Left ventricle myocardium inferior (tissue), 1 donor: ENCODE results near the gene PLA2G2E. TPM values are rescaled to one million over a fixed set of nuclear protein-coding genes. Genes with fewer than 3 reads are reported as not detected.

Source experiments
- DNase-seq: peaks from one replicate; pipeline ENCODE4 v3.0.0-alpha.2; 2020
- H3K27ac ChIP-seq: fragments of 200-600 bp; replicated peaks from 2 replicates; pipeline ENCODE4 v1.8.0; 2021
- H3K27me3 ChIP-seq: fragments of 200-600 bp; 2 replicates; pipeline ENCODE4 v1.8.0; 2021; ENCODE audit warnings: low read depth
- H3K36me3 ChIP-seq: fragments of 200-600 bp; 2 replicates; pipeline ENCODE4 v1.8.0; 2021
- H3K4me1 ChIP-seq: fragments of 200-600 bp; 2 replicates; pipeline ENCODE4 v1.8.0; 2021
- H3K4me3 ChIP-seq: fragments of 200-600 bp; 2 replicates; pipeline ENCODE4 v1.8.0; 2021; ENCODE audit warnings: mild to moderate bottlenecking, moderate library complexity
- H3K9me3 ChIP-seq: fragments of 200-600 bp; replicated peaks from 2 replicates; pipeline ENCODE4 v1.8.0; 2021
- intact Hi-C: fragments of 100-400 bp; cut with micrococcal nuclease; formaldehyde crosslinking; loops from one replicate; pipeline ENCODE4 v1.11.0; 2022
- long read RNA-seq: library from polyadenylated mRNA; unstranded; transcript quantifications from one replicate; pipeline ENCODE4 v2.0.0, GENCODE V29; 2021
- total RNA-seq: library from RNA; stranded (reverse); fragmentation: NEBNext Ultra II Directional; extraction: Animal tissue kit (Norgen Biotek cat#: 25700); gene quantifications from one replicate; pipeline ENCODE4 v1.2.1, GENCODE V29; 2021
- TF ChIP-seq, protein P1 (sequence below): fragments of 200-600 bp; IDR thresholded peaks from 2 replicates; pipeline ENCODE4 v1.8.0; 2021; ENCODE audit warnings: antibody characterized with exemption, mild to moderate bottlenecking, borderline replicate concordance
- donor health status: DM: no; HTN: yes; CAD: no; lungs with severe emphysema.

Gene PLA2G2E
- total RNA-seq = not detected
- long read RNA-seq = 0 reads

- H3K27me3 ChIP-seq = peaks cover 26% of the 10 kb centered on the region
- no peak within 1 kb of the TSS for H3K4me3 ChIP-seq
- intact Hi-C loops = no loop called here
- H3K36me3 ChIP-seq = no peaks in the 10 kb centered on the region
- H3K4me1 ChIP-seq = peaks cover 8% of the 10 kb centered on the region
- no peak for DNase-seq
- TF ChIP-seq, protein P1, sequence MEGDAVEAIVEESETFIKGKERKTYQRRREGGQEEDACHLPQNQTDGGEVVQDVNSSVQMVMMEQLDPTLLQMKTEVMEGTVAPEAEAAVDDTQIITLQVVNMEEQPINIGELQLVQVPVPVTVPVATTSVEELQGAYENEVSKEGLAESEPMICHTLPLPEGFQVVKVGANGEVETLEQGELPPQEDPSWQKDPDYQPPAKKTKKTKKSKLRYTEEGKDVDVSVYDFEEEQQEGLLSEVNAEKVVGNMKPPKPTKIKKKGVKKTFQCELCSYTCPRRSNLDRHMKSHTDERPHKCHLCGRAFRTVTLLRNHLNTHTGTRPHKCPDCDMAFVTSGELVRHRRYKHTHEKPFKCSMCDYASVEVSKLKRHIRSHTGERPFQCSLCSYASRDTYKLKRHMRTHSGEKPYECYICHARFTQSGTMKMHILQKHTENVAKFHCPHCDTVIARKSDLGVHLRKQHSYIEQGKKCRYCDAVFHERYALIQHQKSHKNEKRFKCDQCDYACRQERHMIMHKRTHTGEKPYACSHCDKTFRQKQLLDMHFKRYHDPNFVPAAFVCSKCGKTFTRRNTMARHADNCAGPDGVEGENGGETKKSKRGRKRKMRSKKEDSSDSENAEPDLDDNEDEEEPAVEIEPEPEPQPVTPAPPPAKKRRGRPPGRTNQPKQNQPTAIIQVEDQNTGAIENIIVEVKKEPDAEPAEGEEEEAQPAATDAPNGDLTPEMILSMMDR = no peak
- no peaks in the 10 kb centered on the region for H3K9me3 ChIP-seq
- H3K27ac ChIP-seq = no peak within 1 kb of the TSS
Observed at GRCh38 chr1:19923137-19923952, at the start of gene PLA2G2E. TSS of gene PLA2G2E (minus strand) at chr1:19923617. CDS start at chr1:19923559, 58 bp downstream.

DNA sequence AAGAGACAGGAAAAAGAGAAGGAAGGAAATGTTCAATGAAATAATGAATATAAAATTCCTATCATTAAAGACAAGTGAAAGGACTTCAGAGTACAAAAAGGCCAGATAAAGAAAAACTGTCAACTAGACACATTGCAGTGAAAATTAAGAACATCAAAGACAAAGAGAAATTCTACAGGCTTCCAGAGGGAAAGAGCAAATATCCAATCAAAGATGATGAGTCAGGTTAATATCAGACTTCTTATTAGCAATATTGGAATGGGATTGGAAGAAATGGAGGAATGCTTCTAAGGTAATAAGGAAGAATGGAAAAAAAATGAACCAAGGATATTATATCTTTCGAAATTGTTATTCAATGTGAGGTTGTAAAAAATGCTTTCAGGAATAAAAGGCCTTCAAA, 48.2 kb upstream of the PLA2G2E start:
- Histone ChIP-seq H3K27me3 (peaks cover 38% of the 10 kb centered on the region), H3K9me3 (no peaks in the 10 kb centered on the region), H3K4me3 (no peak overlapping the region), H3K36me3 (no peaks in the 10 kb centered on the region), H3K27ac (peak overlapping the region; percentile 89), H3K4me1 (peaks cover 42% of the 10 kb centered on the region)
- TF ChIP-seq, protein P1 = no peak
- intact Hi-C loops = loop anchor here (10.0 kb wide), 1 partner anchor 123 kb away; no protein-coding TSS in a partner anchor
- DNase-seq = no peak

- H3K9me3 ChIP-seq = no peaks in the 10 kb centered on the region
- DNase-seq = no peak
- TF ChIP-seq, protein P1 = no peak
- H3K4me3 ChIP-seq = no peak overlapping the region
- H3K4me1 ChIP-seq = peaks cover 26% of the 10 kb centered on the region
- peaks cover 38% of the 10 kb centered on the region for H3K27me3 ChIP-seq
- intact Hi-C loops = loop anchor here (10.0 kb wide), 1 partner anchor 125 kb away; no protein-coding TSS in a partner anchor
- H3K36me3 ChIP-seq = no peaks in the 10 kb centered on the region
- H3K27ac ChIP-seq = peak overlapping the region; percentile 89
Observed at GRCh38 chr1:19969898-19970660, 46.7 kb upstream of the PLA2G2E start.

DNA sequence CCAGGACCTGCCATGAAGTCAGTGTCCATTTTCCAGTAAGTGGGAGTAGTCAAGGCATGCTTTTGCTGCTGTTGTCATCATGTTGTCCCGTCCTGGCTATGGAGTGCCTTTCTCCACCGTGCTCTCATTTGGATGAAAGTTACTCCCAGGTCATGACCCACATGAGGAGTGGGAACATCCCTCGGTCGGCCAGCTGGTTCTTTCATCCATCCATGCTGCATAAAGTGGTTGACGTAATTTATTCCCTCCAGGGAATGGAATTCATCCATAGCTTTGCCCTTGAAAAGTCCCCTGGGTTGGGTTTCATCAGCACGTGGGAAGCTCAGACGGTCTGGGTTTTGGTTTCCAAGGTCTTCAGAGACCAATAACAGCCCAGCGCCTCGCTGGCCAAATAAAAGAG, 44.4 kb upstream of the PLA2G2E start:
- H3K27ac ChIP-seq = peak overlapping the region; percentile 89
- H3K27me3 ChIP-seq = peaks cover 47% of the 10 kb centered on the region
- intact Hi-C loops = no loop called here
- no peaks in the 10 kb centered on the region for H3K36me3 ChIP-seq
- H3K4me3 ChIP-seq = no peak overlapping the region
- TF ChIP-seq, protein P1 = no peak
- H3K4me1 ChIP-seq = peaks cover 18% of the 10 kb centered on the region
- peak; percentile 75 for DNase-seq
- H3K9me3 ChIP-seq = peaks cover 12% of the 10 kb centered on the region

- Histone ChIP-seq H3K4me3 (no peak overlapping the region), H3K36me3 (no peaks in the 10 kb centered on the region), H3K9me3 (peaks cover 12% of the 10 kb centered on the region), H3K27ac (peak overlapping the region; percentile 51), H3K27me3 (peaks cover 52% of the 10 kb centered on the region), H3K4me1 (peaks cover 13% of the 10 kb centered on the region)
- intact Hi-C loops = no loop called here
- TF ChIP-seq, protein P1 = no peak
- DNase-seq = no peak
Observed at GRCh38 chr1:19964542-19964941, 41.1 kb upstream of the PLA2G2E start.
